Activated CD4-positive, alpha-beta T cell treated with anti-CD3 and anti-CD28 coated beads, Interleukin-2, amount 50 U/mL, for 24 hours (primary cell): ENCODE data around the gene LRRC4.

Experiments used
- DNase-seq, 2 donors: peaks; one replicate each; pipeline ENCODE4 v3.0.0-alpha.2; 2020; ENCODE audit warnings: low read depth in 1 of 2, low spot score in 1 of 2

The LRRC4 gene

GRCh38 chr7:128059143-128059988, 28.1 kb upstream of the LRRC4 start:
- DNase-seq: peak in 1 of 2 donors; percentile 2

DNA sequence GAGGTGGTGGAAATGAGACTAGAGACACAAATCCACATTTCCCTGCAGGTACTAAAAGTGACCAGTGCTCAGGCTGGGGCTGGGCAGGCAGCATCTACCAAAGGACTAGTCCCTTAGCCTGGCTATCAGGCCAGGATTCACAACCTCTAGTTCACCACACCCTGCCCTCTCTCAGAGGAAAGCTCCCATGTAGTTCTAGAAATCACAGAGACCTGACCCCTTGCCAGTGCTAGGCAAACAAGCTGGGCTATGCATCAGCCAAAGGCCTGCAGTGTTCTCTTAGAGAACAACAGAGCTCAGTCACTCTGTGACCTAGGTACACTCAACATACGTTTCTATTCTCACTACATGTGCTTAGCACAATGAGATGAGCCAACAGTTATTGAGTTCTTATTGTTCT, 26.7 kb upstream of the LRRC4 start:
- no peak for DNase-seq

DNA sequence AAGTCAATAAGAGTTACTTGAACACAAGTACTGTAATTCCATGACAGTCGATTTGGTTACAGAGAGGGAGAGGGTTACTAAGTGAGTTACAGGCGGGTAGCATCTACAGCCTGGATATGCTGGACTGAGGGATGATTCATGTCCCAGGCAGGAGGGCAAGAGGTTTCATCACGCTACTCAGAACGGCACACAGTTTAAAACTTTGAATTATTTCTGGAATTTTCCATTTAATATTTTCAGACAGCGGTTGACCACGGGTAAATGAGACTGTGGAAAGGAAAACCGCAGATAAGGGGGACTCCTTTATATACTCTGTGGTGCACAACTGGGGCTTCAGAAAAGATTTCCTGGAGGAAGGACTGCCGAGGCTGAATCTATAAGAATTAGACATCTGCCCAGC, 25.7 kb upstream of the LRRC4 start:
- no peak for DNase-seq

- DNase-seq: no peak
These were observed 24.4 kb upstream of the LRRC4 start for GRCh38 chr7:128055637-128056036.

DNA sequence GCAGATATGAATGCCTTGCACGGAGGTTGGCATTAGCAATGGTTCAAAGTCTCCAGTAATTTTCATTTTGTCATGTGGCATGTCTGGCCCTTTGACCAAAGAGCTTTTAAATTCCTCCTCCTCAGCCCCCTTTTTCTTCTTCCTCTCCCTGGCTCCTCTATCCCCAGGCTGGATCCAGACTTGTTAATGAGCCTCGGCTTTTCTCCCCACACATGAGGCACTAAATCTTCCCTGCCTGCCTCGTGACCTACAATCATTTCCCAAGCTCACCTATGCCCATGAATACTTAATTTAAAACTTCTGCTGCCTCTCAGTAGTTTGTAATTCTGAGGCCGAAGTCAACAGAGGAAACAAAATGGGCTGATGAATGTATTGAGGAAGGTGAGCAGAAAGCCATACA, 23.3 kb upstream of the LRRC4 start:
- no peak for DNase-seq

GRCh38 chr7:128053991-128054390, 22.8 kb upstream of the LRRC4 start:
- no peak for DNase-seq

- DNase-seq: no peak
These were observed 21.8 kb upstream of the LRRC4 start for GRCh38 chr7:128053023-128053422.

- no peak for DNase-seq
These were observed 21.2 kb upstream of the LRRC4 start for GRCh38 chr7:128052404-128052803.

- no peak for DNase-seq
These were observed 14.5 kb upstream of the LRRC4 start for GRCh38 chr7:128045766-128046165.

DNA sequence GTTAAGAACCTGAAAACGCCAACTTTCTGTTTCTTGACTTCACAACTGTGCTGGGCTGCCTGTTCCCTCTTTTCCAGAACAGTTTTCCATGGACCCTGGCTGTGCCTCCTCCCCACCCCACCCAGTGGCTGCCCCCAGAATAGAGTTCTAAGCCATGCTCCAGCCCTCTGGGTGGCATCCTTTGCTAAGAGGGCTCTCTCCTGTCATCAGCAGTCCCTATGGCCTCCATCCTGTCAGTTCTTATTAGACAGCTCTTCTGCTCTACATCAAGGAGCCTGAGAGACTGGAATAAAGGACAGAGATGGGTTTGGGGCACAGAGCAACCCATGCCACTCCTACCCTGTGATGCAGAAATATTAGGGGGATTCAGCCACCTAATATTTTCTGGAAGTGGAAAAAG, 13.9 kb upstream of the LRRC4 start:
- DNase-seq: no peak

DNA sequence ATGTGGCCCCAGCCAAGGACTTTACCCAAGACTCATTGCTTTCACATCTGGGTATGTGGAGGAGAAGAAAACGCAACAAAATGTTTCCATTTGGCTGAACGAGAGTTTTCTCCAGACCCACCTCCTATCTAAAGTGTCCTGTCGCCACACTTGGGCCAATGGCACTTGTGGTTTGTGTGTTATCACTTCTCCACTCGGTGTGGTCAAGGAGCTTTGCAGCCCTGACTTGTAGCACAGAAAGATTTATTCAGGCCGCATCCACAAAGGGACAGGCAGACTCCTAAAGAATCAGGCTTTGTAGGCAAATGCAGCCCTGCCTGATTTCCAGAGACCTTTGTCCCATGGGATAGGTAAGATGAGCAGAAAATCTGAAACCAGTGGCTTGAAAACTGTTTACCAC, 12.8 kb upstream of the LRRC4 start:
- DNase-seq: no peak

DNA sequence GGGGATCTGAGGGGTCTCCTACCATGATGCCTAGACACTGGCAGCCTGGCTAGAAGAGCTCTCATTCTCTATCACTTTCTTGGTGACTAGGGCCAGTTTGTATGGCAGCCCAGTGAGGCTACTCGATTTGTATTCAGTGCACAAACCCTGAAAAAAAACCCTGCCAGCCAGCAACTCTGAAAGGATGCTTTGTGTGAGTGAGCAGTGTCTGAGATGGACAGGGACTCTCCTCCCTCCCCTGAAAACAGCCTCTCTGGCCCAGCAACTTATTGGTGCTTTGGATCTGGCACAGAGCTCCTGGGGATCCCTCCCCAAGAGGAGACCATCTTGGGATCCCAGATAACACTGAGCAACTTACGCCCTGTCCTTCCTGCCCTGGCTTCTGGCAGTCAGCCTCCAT, 10.8 kb upstream of the LRRC4 start:
- no peak for DNase-seq

GRCh38 chr7:128041203-128041602, 10.0 kb upstream of the LRRC4 start:
- DNase-seq: no peak

- no peak for DNase-seq
These were observed 9.0 kb upstream of the LRRC4 start for GRCh38 chr7:128040205-128040604.

DNA sequence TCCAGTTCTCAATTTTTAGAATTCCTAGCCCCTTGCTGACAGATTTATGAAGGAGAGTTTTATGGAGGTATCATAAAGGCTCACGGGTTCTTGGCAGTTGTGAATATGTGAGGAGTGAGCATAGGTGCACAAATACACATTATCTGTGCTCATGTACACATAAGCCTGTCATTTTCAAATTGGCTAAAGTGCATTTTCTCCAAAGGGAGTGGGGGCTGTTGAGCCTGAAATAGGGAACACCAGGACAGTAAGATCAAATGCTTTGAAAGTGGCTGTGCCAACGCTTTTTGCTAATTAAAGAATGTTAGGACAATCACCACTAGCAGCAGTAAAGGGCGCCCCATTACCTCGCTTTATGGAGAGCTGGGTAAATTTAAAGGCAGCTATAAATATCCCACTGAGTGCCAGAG, 8.3 kb upstream of the LRRC4 start:
- no peak for DNase-seq

DNA sequence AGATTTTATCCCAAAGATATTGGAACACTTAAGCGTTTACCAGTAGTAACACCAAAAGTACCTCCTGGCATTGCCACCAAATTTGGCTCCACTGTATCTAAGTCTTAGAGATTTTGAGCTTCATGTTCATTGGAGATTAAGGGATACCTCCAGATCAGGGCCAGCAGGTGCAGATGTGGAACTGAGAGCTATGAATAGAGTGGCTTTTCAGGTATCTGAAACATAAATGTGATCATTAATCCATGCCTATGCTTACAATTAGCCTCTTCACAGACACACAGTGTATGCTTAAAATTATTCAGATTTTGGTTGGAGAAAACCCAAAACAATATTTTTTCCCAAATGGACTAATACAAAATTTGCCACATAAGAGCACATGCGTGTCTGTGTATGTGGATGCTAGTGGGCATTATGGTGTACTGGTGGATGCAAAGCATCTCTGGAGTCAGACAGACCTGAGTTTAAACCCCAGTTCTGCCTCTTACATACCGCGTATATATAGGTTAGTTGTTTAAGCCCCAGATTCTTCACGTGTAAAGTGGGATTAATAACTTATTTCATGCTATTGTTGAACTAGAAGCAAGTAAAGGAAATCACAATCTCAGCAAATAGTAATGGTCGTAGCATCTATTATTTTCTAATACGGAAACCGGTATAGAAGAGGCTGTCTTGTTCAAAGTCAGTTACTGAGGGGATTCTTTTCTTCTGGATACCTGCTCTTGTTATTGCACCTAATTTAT, 6.8 kb upstream of the LRRC4 start:
- DNase-seq: no peak

GRCh38 chr7:128037081-128037480, 5.8 kb upstream of the LRRC4 start:
- no peak for DNase-seq

- DNase-seq: no peak
These were observed 5.1 kb upstream of the LRRC4 start for GRCh38 chr7:128036226-128036940.

DNA sequence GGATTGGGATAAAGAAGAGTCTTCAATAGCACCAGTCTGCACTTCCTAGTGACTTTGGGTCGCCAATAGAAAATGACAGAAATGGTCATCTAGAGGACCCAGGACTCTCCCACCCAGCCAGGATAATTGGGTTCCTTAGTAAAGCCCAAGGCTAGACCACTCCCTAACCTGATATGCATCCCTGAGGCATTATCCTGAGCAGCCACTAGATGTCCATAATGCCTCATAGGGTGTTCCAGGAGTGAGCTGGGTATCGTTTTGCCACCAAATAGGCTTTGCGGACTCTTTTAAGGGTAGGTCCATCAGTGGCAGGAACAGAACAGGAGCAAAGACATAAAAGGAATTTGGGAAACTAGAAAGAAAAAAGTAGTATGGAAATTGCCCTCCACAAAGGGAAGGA, 4.5 kb upstream of the LRRC4 start:
- no peak for DNase-seq

DNA sequence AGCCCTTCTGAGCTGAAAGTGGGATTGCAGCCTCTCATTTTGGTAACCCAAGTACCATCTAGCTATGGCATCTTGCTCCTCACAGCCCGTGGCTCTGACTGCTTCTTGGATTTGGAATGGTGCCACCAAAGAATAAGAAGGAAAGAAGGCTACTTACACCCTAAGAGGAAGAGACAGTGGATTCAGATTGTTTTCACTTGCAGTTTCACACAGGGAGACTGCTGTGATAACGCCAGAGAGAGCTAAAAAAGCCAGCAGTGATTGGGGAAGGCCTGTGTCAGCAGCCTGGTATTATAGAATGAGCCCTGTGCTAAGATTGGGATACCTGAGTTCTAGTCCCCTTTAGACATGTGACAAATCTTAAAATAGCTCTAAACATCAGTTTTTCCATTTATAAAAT, 3.6 kb upstream of the LRRC4 start:
- no peak for DNase-seq

DNA sequence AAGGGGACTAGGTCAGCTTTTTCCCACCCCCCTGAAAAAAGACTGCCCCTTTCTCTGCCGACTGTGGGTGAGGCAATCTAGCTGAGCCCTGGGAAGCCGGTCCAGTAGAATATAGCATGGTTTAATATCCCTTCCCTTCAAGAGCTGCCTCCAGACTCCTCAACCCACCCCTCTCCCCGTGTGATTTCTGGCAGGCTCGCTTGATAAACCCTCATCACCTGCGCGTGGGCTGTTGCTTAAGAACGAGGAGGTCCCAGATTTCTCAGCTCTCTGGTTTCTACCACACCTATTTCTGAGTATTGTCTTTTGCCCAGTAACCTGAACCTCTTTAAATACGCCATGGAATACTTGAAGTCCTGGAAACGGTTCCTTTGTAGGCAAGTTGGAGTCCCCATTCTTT, 2.0 kb upstream of the LRRC4 start:
- no peak for DNase-seq
